Ecto neural progenitor cell (in vitro differentiated cells): Measurements from ENCODE around the gene UBE2S.
"Not testable (repeated sequence)": the region's sequence is repeated elsewhere in the genome, so short reads cannot be mapped to it uniquely, and the experiment has no call there.

Experiments
- DNase-seq: peaks from one replicate; pipeline ENCODE4 v3.0.0-alpha.2; 2018; ENCODE audit warnings: low spot score

The UBE2S gene

GRCh38 chr19:55440411-55441105 lies 33.0 kb upstream of the UBE2S start:
- DNase-seq: no peak

DNA sequence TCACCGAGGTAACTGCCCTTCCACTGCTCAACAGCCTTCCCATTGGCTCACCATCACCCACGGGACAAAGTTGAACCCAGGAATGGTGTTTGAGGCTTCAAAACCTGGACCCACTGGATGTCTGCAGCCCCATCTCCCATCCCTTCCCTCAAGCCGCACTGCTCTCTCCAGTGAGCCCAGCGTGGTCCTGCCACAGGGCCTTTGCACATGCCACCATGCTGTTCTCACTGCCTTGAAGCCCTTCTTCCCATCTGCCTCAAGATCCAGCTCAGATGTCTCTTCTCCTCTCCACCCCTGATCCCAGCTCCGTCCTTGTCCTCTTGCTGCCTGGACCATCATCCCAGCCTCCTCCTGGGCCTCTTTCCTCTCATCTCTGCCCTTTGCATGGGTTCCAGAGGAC lies 31.5 kb upstream of the UBE2S start:
- no peak for DNase-seq

- peak; percentile 90 for DNase-seq
Observed at GRCh38 chr19:55437410-55437809, 29.8 kb upstream of the UBE2S start.

GRCh38 chr19:55436847-55437246 lies 29.3 kb upstream of the UBE2S start:
- DNase-seq: no peak

DNA sequence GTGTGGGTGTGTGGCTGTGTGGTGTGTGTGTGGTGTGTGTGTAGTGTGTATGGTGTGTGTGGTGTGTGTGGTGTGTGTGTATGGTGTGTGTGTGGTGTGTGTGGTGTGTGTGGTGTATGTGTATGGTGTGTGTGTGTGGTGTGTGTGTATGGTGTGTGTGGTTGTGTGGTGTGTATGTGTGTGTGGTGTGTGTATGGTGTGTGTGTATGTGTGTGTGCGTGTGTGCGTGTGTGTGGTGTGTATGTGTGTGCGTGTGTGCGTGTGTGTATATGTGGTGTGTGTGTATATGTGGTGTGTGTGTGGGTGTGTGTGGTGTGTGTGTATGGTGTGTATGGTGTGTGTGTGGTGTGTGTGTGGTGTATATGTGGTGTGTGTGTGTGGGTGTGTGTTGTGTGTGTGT lies 27.4 kb upstream of the UBE2S start:
- DNase-seq: peak; percentile 24

DNA sequence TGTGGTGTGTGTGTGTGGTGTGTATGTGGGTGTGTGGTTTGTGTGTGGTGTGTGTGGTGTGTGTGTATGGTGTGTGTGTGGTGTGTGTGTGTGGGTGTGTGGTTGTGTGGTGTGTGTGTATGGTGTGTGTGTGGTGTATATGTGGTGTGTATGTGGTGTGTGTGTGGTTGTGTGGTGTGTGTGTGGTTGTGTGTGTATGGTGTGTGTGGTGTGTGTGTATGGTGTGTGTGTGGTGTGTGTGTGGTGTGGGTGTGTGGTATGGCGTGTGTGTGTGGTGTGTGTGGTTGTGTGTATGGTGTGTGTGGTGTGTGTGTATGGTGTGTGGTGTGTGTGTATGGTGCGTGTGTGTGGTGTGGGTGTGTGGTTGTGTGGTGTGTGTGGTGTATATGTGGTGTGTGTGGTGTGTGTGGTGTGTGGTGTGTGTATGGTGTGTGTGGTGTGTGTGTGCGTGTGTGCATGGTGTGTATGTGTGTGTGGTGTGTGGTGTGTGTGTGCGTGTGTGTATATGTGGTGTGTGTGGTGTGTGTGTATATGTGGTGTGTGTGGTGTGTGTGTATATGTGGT lies 26.9 kb upstream of the UBE2S start:
- no peak for DNase-seq

DNA sequence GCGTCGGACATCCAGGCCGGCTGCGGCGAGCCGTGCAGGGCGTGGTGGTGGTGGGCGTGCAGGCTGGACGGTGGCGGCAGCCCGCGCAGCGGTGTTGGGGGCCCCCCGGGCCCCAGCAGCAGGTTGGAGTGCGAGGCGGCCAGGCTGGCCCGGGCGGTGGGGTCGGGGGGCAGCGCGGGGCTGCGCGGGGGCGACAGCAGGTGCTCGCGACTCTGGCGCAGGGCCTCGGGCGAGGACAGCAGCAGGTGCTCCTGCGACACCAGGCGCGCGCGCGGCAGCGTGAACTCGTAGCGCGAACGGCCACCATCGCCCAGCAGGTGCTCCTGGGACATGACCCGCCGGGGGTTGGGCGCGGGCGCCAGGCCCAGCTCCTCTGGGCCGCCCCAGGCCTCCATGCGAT lies 25.7 kb upstream of the UBE2S start:
- peak; percentile 36 for DNase-seq

DNA sequence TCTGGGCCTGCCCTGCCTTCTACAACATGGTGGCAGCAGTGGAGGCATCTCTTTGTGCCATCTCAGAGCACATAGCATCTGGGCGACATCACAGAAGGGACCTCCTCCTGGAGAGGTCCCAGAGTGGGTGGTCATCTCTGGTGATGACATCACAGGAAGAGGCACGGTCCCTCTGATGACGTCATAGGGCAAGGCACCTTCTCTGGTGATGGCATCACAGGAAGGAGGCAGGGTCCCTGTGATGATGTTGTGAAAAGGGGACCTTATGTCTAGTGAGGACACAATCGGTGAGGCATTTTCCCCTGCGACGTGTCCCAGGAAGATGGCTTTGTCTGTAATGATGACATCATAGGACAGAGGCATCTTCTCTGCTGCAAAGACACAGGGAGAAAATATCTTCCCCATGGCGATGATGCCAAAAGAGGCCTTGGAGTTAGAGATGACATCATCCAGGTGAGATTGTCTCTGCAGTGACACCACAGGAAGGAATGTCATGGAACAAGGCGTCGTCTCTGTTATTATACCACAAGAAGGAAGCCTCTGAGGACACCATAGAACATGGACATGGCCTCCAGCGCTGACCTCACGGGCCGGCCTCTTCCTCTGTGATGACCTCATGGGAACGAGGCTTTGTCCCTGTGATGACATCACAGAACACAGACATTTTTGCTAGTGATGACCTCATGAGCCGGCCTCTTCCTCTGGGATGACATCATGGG lies 24.8 kb upstream of the UBE2S start:
- DNase-seq: peak; percentile 37

GRCh38 chr19:55431183-55431582 lies 23.6 kb upstream of the UBE2S start:
- no peak for DNase-seq

DNA sequence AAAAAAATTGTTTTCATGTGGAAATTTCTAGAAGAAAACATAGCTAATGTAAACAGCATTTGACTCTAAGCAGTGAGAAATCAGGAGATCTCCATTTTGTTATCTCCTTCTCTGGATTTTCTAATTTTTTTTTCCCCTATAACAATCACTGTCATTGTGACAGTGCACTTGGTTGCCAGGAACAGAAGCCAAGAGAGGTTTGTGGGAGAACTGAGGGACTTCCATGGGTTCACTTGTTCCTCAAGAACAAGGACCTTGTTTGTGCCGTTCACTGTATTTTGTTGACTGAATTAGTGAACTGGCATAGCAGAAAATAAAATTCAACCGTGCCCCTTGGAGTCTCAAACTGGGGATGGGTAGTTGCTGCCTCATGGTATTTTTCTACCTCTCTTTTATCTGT lies 18.5 kb upstream of the UBE2S start:
- DNase-seq: no peak

- DNase-seq: no peak
Observed at GRCh38 chr19:55424518-55424917, 16.9 kb upstream of the UBE2S start.

DNA sequence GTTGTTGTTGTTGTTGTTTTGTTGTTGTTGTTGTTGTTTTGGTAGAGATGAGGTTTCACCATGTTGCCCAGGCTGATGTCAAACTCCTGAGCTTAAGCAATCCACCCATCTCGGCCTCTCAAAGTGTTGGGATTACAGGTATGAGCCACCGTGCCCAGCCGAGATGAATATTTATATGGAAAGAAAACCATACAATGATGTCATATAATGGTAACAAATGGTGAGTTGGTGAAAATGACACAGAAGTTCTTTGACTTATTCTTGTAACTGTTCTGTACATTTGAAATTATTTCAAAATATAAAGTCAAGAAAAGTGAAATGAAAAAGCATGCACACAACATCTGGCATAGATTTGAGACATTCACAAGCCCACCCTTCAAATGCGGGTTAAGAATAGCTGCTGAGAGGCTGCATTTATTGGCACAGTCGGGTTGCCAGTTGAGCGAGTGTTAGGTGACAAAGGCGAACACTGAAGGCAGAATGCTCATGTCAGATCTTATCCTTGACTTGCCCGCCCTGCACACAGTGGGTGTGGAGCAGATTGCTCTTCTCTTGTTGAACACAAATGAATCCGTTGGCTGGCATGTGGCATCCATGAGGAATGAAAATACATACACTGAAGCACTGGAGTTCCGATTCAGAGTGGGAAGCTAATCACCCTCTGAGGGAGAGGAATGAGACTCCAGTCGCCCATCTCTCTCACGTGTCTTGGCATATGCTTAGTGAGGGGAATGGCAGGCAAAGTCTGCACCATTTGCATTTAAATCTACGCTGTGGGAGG lies 15.8 kb upstream of the UBE2S start:
- no peak for DNase-seq

DNA sequence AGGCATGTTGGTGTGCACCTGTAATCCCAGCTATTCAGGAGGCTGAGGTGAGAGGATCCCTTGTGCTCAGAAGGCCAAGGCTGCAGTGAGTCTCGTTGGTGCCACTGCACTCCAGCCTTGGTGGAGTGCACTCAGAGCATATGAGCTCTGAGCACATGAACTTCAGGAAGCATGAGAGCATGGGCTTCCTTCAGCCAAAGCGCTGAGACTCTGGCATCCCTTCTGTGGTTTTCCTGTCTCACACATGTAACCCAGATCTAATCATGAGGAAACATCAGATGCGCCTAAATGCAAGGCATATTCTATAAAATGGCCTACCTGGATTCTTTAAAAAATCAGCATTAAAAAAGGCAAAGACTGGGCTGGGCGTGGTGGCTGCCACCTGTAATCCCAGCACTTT lies 13.7 kb upstream of the UBE2S start:
- not testable (repeated sequence) for DNase-seq

DNA sequence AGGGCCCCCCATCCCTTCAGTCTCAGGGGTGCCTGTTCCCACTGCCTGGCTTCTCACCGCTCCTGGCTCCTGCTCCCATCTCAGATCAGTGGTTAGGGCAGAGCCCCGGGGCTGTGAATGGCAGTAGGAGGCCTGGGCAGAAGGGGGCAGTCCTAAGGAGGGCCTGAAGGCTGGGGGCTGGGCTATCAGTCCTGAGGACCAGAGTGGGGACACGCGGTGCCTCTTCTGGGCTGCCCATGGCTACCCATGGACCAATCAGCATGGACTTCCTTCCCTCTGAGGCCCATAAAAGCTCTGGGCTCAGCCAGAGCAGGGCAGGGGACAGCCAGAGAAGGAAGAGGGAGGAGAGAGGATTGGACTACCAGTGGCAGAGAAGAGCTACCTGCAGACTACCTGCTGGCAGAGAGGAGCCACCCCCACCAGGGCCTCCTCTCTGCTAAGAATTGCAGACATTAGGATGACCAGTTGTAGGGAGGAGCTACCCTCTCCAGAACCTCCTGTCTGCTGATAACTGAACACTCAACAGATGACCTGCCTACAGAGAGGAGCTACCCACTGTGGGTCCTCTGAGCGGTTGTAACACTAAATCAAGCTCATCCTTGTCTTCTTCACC lies 12.1 kb upstream of the UBE2S start:
- DNase-seq: no peak

DNA sequence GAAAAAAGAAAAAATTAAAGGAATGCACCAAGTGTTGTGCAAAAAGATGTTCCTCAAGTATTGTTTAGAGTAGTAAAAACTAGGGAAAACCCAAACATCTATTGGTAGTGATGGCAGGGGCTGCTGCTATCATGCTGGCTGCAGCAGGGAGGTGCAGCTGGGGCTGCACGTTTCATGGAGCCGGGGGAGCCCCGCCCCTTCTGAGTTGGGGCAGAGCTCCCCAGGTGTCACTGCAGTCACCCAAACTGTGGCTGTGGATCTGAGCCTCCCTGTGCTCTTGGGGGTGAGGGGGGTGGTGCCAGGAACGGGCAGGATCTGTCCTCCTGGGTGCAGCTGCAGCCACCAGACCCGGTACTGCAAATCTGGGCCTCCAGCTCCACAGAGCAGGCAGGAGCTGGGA lies 11.5 kb upstream of the UBE2S start:
- no peak for DNase-seq

DNA sequence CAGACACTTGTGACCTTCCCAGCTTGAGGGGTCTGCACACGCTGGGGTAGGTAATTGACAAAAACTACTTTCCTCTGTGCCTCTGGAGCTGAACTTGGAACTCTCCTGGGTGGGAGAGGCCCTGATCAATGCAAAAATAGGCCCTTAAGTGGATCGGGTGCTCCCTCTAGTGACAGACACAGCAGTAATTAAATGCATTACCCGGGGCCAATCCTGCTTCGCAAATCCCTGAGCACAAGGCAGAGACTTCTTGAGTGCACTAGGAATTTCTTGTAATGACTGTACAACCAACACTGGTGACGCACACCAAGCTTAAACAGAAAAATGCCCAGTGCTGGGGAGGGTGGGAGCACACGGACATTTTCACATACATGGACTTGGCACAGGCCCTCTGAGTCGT lies 10.6 kb upstream of the UBE2S start:
- peak; percentile 75 for DNase-seq

DNA sequence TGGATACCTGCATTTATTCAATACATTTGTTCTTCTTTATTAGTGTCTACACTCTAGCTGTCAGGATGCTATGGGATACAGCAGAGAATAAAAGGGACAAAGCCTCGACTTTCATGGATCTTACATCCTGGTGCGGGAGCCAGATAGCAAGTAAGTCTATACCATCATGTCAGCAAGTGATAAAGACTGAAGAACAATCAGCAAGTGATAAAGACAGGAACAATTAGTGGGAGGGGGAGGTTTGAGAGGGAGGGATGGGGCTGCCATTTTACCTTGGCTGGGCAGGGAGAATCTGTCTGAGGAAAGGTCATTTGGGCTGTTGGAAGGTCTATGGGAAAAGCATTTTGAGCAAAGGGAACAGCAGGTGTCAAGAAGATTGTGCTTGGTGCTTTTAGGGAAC lies 2.6 kb upstream of the UBE2S start:
- no peak for DNase-seq

GRCh38 chr19:55409179-55409578 lies 1.6 kb upstream of the UBE2S start:
- not testable (repeated sequence) for DNase-seq

DNA sequence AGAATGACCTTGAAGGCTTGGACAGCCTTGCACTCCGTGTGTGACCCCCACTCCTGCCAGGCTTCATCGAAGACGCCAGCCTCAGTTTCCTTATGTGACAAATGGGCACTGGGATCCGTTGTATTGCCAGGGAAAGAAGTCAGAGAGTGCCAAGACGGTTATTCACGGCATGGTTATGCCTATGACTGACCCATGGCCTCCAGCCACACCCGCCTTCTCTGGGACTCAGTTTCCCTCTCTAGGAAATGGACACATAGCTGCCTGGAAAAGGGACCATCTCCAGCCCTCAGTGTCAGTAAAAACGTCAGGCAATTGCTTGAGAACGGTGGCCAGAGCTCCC lies 915 bp upstream of the UBE2S start:
- no peak for DNase-seq

- DNase-seq: peak; percentile 98
Observed at GRCh38 chr19:55407800-55408532, 378 bp upstream of the UBE2S start.

DNA sequence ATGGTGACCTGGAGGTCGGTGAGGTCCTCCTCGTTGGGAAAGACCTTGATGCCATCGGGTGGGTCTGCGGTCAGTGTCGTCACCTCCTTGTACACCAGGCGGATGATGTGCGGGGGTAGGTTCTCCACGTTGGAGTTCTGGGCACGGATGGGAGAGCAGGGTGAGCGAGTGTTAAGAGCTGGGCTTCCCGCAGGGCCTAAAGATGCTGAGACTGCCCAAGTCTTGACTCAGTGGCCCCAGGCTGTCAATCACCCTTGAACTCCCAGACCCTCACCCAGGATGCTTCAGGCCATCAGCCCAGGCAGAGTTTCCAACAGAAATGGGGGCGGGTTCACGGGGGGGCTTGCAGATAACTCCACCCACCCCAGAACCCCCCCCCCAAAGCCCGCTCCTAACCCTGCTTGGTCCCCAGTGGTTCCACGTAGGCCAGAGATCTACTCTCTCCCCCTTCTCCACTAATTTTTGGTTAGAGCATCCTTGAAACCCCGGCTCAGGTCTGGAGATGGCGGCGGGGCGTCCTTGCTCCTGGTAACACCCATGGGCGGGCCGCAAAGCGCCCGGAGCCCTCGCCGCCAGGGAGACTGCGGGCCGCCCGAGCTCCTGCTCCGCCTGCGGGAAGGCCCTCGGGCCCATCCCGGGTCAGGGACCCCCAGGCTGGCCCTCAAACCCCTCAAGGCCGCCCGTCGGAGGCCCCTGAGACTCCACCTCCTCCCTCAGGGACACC lies 600 bp downstream of the UBE2S start:
- DNase-seq: peak; percentile 61
